Right lobe of liver (tissue), 6 donors: ENCODE measurements around the gene KLC1. TPM values are rescaled to one million over a fixed set of nuclear protein-coding genes. Genes with fewer than 3 reads are reported as not detected.

Source experiments
- ATAC-seq, 4 donors: fragments of 200-7000 bp; cut with Tn5 transposase; one replicate each; pipeline ENCODE4 v1.9.1; 2020; ENCODE audit warnings: mild to moderate bottlenecking in 4 of 4, moderate library complexity in 4 of 4
- DNase-seq, 3 donors: peaks; one replicate each; pipeline ENCODE4 v3.0.0-alpha.2; 2020
- H3K27ac ChIP-seq, 3 donors: fragments of 200-600 bp; one replicate each; pipeline ENCODE4 v1.8.0; 2022
- H3K27me3 ChIP-seq, 2 donors: fragments of 200-600 bp; one replicate each; pipeline ENCODE4 v1.8.0; 2022
- H3K36me3 ChIP-seq, 4 donors: fragments of 200-600 bp; sonication (generic) in 1 of 4; one replicate each; pipeline versions ENCODE4 v1.5.1 to v1.8.0; 2017 to 2022; ENCODE audit warnings: control low read depth in 1 of 4
- H3K4me1 ChIP-seq, 4 donors: fragments of 200-600 bp; sonication (generic) in 1 of 4; one replicate each; pipeline versions ENCODE4 v1.5.1 to v1.8.0; 2017 to 2022; ENCODE audit warnings: control low read depth in 1 of 4
- H3K4me3 ChIP-seq, 3 donors: fragments of 200-600 bp; one replicate each; pipeline ENCODE4 v1.8.0; 2022
- H3K9me3 ChIP-seq, 4 donors: fragments of 200-600 bp; sonication (generic) in 1 of 4; one replicate each; pipeline versions ENCODE4 v1.5.1 to v1.8.0; 2017 to 2022; ENCODE audit warnings: control low read depth in 1 of 4
- POLR2A ChIP-seq: fragments of 450-650 bp; IDR thresholded peaks from one replicate; pipeline ENCODE4 v1.6.1; 2017; ENCODE audit warnings: antibody characterized with exemption, mild to moderate bottlenecking
- WGBS: methylation state at CpG from one replicate; pipeline ENCODE4 v1.1.6; 2018; ENCODE audit warnings: low coverage, low lambda C conversion rate; ENCODE audit not compliant: insufficient coverage; ENCODE audit errors: missing lambda C conversion rate; 5-methylcytosine and 5-hydroxymethylcytosine counted together
- intact Hi-C, 2 donors: fragments of 100-400 bp; cut with DNase I; formaldehyde crosslinking; loops; one replicate each; pipeline versions ENCODE4 v1.11.2 to v1.14.1; 2022
- total RNA-seq, 6 experiments: library from RNA; depleted of rRNA in 2 of 6; stranded (reverse); fragments of >200 nt in 2 of 6; fragmentation: NEBNext Ultra II Directional in 3 of 6; extraction: Animal tissue kit (Norgen Biotek cat#: 25700) in 3 of 6; gene quantifications; one replicate each; pipeline versions ENCODE4 v1.1.0 to v1.2.4, GENCODE V29; 2016 to 2023
- TF ChIP-seq, protein P1 (sequence below), 4 donors: fragments of 200-600 bp in 3 of 4; fragments of 450-650 bp in 1 of 4; IDR thresholded peaks; one replicate each; pipeline versions ENCODE4 v1.5.1 to v1.8.0; 2016 to 2022; ENCODE audit warnings: antibody characterized with exemption in 4 of 4, mild to moderate bottlenecking in 2 of 4
- donor health status: DM: no; HTN: yes; CAD: no.
- donor health status: DM: no; HTN: no; CAD: no.
- donor health status: DM: no; HTN: no; CAD: no.
- donor health status: DM: no; HTN: yes; CAD: no.
- donor health status: DM: no; HTN: yes; CAD: no.

Gene KLC1
- total RNA-seq, 6 experiments from 2014 or later: 45.8 to 78.9 (median 58.0) TPM

DNA sequence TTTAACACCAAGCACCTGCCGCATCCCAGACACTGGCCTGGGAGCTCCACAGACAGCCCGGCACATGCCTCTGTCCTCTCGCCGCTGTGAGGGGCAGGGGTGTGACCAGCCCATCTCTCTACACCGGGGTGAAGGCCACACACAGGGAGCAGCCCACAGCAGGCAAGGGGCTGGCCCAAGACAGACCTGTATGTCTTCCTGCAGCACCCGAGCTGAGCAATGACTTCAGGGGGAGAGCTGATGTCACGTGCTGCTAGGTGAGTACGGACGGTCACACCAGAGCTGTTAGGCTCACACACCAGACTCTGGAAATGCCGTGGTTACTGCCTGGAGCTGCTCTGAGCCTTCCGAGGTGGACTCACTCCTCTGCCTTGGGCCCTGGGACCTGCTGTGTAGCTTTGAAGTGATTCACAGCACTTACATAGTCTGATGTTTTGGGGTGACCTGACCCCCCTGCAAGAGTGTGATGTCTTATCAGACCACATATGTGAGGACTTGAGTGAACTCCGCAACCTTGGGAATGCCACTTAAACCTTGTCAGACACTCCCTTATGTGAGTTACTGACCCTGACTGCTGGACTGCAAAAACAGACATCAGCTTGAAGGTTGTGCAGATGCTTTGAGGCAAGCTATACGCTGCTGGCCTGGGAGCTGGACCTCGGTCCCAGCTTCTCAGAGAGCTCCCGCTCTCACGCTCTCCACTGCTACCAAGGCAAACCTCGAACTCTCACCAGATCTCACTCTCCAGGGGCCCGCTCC lies 84.5 kb downstream of the KLC1 start:
- intact Hi-C loops: no loop called here
- TF ChIP-seq, protein P1, sequence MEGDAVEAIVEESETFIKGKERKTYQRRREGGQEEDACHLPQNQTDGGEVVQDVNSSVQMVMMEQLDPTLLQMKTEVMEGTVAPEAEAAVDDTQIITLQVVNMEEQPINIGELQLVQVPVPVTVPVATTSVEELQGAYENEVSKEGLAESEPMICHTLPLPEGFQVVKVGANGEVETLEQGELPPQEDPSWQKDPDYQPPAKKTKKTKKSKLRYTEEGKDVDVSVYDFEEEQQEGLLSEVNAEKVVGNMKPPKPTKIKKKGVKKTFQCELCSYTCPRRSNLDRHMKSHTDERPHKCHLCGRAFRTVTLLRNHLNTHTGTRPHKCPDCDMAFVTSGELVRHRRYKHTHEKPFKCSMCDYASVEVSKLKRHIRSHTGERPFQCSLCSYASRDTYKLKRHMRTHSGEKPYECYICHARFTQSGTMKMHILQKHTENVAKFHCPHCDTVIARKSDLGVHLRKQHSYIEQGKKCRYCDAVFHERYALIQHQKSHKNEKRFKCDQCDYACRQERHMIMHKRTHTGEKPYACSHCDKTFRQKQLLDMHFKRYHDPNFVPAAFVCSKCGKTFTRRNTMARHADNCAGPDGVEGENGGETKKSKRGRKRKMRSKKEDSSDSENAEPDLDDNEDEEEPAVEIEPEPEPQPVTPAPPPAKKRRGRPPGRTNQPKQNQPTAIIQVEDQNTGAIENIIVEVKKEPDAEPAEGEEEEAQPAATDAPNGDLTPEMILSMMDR (IDR thresholded peaks at IDR 0.05): no peak
- no peak for TF ChIP-seq POLR2A
- DNase-seq: no peak

DNA sequence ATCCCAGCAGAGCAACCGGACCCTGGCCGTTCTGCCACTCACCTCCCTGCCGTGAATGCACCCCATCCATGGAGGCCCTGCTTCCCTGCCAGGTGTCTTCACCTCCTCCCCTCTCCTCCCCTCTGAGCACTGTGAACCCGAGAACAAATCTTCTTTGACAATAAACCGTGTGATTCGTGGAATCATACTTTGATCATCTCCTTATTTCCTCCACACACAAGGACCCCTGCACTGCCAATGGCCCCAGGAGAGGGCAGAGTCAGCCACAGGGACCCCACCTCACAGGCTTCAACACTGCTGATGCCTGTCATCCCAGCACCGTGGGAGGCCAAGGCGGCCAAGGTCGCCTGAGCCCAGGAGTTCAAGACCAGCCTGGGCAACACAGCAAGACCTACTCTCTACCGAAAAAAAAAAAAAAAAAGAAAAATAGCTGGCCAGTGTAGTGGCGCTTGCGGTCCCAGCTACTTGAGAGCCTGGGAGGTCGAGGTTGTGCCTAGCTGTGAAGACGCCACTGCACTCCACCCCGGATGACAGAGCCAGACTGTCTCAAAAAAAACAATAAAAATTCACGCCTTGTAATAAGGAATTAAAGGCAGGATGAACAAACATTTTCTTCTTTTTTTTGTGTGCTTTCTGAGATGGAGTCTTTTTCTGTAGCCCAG lies 85.2 kb downstream of the KLC1 start:
- no peak overlapping the region for H3K27ac ChIP-seq
- WGBS: 64% methylated on average over 14 of the region's 16 CpGs
- H3K27me3 ChIP-seq: no peaks in the 10 kb centered on the region
- H3K4me3 ChIP-seq: peak overlapping the region in 1 of 3 donors; percentile 94
- no peaks in the 10 kb centered on the region for H3K36me3 ChIP-seq
- no peak for DNase-seq
- ATAC-seq: no peak
- H3K9me3 ChIP-seq: no peaks in the 10 kb centered on the region
- intact Hi-C loops: no loop called here
- H3K4me1 ChIP-seq: peaks cover 0 to 7% (median 2%) of the 10 kb centered on the region in 4 donors
- TF ChIP-seq, protein P1 (IDR thresholded peaks at IDR 0.05): no peak
- TF ChIP-seq POLR2A: no peak

More for the DNA sequence above, 84.5 kb downstream of the KLC1 start:
- ATAC-seq: no peak
- Histone ChIP-seq H3K4me3 (no peak overlapping the region), H3K27me3 (no peaks in the 10 kb centered on the region), H3K27ac (no peak overlapping the region), H3K36me3 (no peaks in the 10 kb centered on the region), H3K9me3 (no peaks in the 10 kb centered on the region), H3K4me1 (peaks cover 0 to 7% (median 2%) of the 10 kb centered on the region in 4 donors)
- 86% methylated on average over 4 of the region's 18 CpGs for WGBS

DNA sequence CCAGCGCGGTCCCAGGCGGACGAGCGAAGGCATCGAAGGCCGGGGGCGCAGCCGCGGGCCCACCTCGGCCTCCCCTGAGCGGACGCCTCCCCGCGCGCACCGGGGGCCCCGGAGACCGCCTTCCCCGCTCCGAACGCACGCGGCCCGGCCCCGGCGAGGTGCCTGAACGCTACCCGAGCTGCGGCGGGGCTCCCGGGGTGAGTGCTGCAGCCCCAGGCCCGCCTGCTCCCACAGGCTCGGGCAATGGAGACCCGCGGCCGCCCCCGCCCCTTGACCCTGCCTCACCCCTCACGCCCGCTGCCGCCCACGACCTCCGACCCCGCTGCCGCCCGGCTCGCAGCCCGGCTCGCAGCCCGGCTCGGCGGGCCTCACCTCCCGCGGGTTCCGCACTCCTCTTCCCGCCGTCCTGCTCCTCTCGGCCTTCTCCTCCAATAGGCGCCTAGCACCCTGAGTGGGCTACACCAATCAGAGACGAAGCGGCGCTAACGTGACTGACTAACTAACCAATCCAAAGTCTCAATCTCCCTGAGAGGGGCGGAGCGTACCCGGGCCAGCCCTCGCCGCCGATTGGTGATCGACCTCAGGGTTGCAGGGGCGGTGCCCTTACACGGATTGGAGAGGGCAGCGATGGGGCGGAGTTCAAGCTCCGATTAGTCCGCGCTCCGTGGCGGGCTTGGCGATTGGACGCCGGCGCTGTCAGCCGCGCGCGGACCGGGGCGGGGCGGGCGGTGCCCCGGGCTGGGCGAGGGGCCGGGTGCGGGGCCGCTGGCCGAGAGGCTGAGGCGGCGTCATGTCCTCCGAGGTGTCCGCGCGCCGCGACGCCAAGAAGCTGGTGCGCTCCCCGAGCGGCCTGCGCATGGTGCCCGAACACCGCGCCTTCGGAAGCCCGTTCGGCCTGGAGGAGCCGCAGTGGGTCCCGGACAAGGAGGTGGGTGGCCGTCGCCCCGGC lies 86.3 kb downstream of the KLC1 start, which contains the start of the genes XRCC3 and ZFYVE21:
XRCC3 (minus strand) TSS at position 400 of the 949 bp plus-strand sequence. CDS start 4,364 bp downstream, outside the sequence.
ZFYVE21 (plus strand) TSS at position 759 of the 949 bp plus-strand sequence; CDS start at position 791, 32 bp downstream.
- 0% methylated on average over 21 of the region's 121 CpGs for WGBS

More for the DNA sequence above, 86.3 kb downstream of the KLC1 start, which contains the start of the genes XRCC3 and ZFYVE21:
- TF ChIP-seq, protein P1 (IDR thresholded peaks at IDR 0.05): no peak
- TF ChIP-seq POLR2A: peak; percentile 77
- ATAC-seq (peak; percentile 94 to 98 (median 96)), DNase-seq (peak; percentile 99 to 100 (median 100))
- Histone ChIP-seq H3K9me3 (no peaks in the 10 kb centered on the region), H3K36me3 (no peaks in the 10 kb centered on the region), H3K4me1 (peaks cover 0 to 7% (median 2%) of the 10 kb centered on the region in 4 donors), H3K27ac (peak within 1 kb of the TSS in 2 of 3 donors; percentile 44 to 68), H3K27me3 (no peaks in the 10 kb centered on the region), H3K4me3 (peak within 1 kb of the TSS; percentile 77 to 94 (median 91))
- intact Hi-C loops: no loop called here
